Omental fat pad (tissue), 4 donors: ENCODE measurements around the gene ST8SIA4. TPM values are rescaled to one million over a fixed set of nuclear protein-coding genes. Genes with fewer than 3 reads are reported as not detected.

Source experiments
- ATAC-seq: fragments of 150-250 bp; one replicate; pipeline ENCODE4 v1.9.1; 2016; ENCODE audit warnings: mild to moderate bottlenecking, moderate library complexity; ENCODE audit not compliant: low FRiP score
- DNase-seq: peaks from one replicate; pipeline ENCODE4 v3.0.0-alpha.2; 2019; ENCODE audit warnings: low spot score
- total RNA-seq, 4 donors: library from RNA; depleted of rRNA; stranded (reverse); fragments of >200 nt; gene quantifications; one replicate each; pipeline ENCODE4 v1.1.0, GENCODE V29; 2016
- TF ChIP-seq, protein P1 (sequence below), 3 donors: fragments of 450-650 bp; IDR thresholded peaks; one replicate each; pipeline ENCODE4 v1.5.1; 2016 to 2017; ENCODE audit warnings: antibody characterized with exemption in 3 of 3, mild to moderate bottlenecking in 3 of 3, moderate library complexity in 2 of 3

ST8SIA4 gene
- total RNA-seq, 4 donors from 2014 or later = 4.2 to 23.5 (median 9.4) TPM

DNA sequence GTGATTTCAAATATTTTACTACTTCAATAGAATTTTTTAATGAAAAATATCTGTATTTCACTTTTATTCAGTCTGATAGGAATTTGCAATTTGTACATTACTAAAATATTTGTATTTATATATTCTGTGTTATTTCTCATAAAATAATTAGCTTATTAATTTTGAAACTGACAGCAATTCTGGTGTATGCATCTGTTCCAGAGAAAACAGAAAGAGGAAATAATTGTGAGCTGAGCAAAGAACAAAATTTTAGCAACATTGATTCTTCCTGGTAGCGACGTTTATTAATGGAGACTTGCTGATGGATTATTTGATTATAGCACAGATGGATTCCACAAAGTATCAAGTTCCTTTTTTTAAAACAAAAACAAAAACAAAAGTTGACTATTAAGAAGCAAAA, 61.0 kb downstream of the ST8SIA4 start:
- ATAC-seq (no peak), DNase-seq (no peak)
- TF ChIP-seq, protein P1, sequence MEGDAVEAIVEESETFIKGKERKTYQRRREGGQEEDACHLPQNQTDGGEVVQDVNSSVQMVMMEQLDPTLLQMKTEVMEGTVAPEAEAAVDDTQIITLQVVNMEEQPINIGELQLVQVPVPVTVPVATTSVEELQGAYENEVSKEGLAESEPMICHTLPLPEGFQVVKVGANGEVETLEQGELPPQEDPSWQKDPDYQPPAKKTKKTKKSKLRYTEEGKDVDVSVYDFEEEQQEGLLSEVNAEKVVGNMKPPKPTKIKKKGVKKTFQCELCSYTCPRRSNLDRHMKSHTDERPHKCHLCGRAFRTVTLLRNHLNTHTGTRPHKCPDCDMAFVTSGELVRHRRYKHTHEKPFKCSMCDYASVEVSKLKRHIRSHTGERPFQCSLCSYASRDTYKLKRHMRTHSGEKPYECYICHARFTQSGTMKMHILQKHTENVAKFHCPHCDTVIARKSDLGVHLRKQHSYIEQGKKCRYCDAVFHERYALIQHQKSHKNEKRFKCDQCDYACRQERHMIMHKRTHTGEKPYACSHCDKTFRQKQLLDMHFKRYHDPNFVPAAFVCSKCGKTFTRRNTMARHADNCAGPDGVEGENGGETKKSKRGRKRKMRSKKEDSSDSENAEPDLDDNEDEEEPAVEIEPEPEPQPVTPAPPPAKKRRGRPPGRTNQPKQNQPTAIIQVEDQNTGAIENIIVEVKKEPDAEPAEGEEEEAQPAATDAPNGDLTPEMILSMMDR (IDR thresholded peaks at IDR 0.05) = no peak

DNA sequence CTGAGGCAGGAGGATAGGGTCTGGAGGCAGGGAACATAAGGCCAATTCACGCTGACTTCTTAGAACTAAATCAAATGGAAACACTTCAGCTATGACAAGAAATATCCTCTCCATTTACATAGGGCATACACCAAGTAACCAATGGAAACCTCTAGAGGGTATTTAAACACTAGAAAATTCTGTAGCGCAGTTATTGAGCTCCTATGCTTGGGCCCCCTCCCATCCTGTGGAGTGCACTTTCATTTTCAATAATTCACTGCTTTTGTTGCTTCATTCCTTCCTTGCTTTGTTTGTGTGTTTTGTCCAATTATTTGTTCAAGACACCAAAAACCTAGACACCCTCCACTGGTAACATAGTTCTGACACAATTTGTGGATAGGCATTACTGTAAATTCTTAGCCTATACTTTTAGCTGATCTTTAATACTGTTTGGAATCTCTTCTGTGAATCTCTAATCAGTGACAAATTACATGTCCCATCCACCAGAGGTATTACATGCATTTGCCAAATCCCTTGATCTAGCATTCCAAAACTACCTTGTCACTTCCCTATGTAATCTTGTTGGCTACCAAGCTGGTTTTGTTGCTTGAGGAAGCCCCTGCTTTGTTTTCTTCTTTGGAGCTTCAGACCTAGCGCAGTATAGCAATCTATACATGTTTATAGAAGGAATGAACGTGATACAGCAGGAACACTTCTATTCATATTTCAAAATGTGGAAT, 61.6 kb downstream of the ST8SIA4 start:
- no peak for DNase-seq
- TF ChIP-seq, protein P1 (IDR thresholded peaks at IDR 0.05) = no peak
- no peak for ATAC-seq

DNA sequence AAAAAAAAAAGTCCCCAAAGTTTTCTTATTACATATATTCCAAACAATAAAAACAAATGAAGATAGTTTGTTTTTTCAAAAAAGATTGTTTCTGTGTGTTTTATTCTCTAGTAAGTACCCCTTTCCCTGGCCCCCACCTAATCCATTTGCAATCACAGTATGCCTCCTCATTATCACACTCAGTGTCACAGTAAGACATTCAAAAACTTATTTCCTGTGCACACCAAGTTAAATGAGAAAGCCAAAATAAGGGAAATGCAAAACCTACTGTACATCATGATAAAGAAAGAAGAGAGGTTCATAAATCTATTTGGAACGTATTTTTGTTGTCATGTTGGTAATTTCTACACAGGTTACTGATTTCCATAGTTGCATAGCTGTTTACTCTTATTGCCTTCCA, 62.3 kb downstream of the ST8SIA4 start:
- no peak for ATAC-seq
- TF ChIP-seq, protein P1 (IDR thresholded peaks at IDR 0.05) = no peak
- DNase-seq = no peak

DNA sequence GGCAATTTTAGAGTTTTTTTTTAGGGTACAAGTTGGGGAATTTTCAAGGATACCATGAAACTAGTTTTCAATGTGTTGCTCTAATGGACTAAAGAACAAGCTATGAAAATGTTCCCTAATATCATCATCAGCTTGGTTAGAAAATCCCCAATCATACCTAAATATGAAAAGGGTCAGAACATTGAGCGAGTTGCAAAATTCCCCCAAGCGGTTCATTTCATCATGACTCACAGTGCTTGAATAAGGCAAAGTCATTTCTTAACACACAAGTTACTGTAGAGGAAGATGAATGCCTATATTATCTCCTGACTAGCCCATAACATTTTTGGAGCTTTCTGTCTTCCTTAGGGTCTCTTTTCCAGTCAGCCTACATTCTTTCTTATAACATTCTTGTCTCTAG, 62.7 kb downstream of the ST8SIA4 start:
- ATAC-seq (no peak), DNase-seq (no peak)
- TF ChIP-seq, protein P1 (IDR thresholded peaks at IDR 0.05) = no peak

DNA sequence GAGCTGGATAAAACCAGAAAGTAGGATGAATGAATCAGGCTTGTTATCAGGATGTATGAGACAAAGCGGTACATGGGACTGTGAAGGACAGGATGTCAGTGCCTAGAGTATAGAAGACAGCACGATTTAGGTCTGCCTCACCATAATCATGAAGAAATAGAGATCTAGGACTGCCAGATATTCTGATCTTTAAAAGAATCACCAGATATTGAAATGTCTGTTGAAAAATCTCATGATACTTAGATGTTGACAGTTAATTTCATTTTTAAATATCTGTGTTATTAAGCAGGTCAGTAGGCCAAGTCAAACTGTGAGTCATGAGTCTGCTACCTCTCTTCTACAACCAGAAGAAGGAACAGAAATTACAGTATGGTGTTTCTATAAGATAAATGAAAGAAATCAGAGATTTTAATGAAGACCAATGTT, 65.0 kb downstream of the ST8SIA4 start:
- TF ChIP-seq, protein P1 (IDR thresholded peaks at IDR 0.05) = no peak
- DNase-seq = no peak
- ATAC-seq = no peak

DNA sequence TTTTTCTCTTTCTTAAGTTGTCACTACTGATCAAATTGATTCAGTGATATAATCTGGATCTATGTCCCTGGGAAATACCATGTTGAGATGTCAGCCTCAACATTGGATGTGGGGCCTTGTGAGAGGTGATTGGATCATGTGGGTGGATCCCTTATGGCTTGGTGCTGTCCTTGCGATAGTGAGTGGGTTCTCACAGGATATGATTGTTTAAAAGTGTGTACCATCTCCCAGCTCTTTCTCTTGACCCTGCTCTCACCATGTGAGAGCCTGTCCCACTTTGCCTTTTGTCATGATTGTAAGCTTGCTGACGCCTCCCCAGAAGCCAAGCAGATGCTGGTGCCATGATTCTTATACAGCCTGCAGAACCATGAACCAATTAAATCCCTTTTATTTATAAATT, 68.6 kb downstream of the ST8SIA4 start:
- DNase-seq (no peak), ATAC-seq (no peak)
- TF ChIP-seq, protein P1 (IDR thresholded peaks at IDR 0.05) = no peak
